Astrocyte (in vitro differentiated cells and primary cell): ENCODE measurements around the gene LSG1. TPM values are rescaled to one million over a fixed set of nuclear protein-coding genes. Genes with fewer than 3 reads are reported as not detected.

Source experiments
- DNase-seq: peaks from one replicate; pipeline ENCODE4 v3.0.0-alpha.2; 2010; ENCODE audit warnings: low read depth
- FAIRE-seq: peaks from 2 replicates; lab custom pipeline; 2011; peaks lifted over from hg19 to GRCh38; lab: Jason Lieb, UNC
- H2AFZ ChIP-seq: 2 replicates; pipeline ENCODE4 v1.6.0; 2012; ENCODE audit warnings: low read depth, low read length, inconsistent platforms
- H3K27ac ChIP-seq: 2 replicates; pipeline ENCODE4 v1.5.1; 2011; ENCODE audit warnings: low read depth, low read length, inconsistent platforms
- H3K27me3 ChIP-seq: 2 replicates; pipeline ENCODE4 v1.6.0; 2011; ENCODE audit warnings: low read length, inconsistent platforms; ENCODE audit not compliant: insufficient read depth
- H3K36me3 ChIP-seq: 2 replicates; pipeline ENCODE4 v1.5.1; 2011; ENCODE audit warnings: low read length, inconsistent platforms; ENCODE audit not compliant: insufficient read depth
- H3K4me1 ChIP-seq: 2 replicates; pipeline ENCODE4 v1.5.1; 2011; ENCODE audit warnings: low read length, inconsistent platforms; ENCODE audit not compliant: insufficient read depth
- H3K4me2 ChIP-seq: 2 replicates; pipeline ENCODE4 v1.6.0; 2012; ENCODE audit warnings: low read length, inconsistent platforms
- H3K4me3 ChIP-seq: 2 replicates; pipeline ENCODE4 v1.5.1; 2011; ENCODE audit warnings: low read depth, mild to moderate bottlenecking, low read length, inconsistent platforms; ENCODE audit not compliant: insufficient read depth
- H3K79me2 ChIP-seq: 2 replicates; pipeline ENCODE4 v1.6.0; 2012; ENCODE audit warnings: mild to moderate bottlenecking, low read length, inconsistent platforms; ENCODE audit not compliant: insufficient read depth
- H3K9ac ChIP-seq: 2 replicates; pipeline ENCODE4 v1.6.0; 2012; ENCODE audit warnings: mild to moderate bottlenecking, low read length, inconsistent platforms
- H3K9me3 ChIP-seq: 2 replicates; pipeline ENCODE4 v1.5.1; 2012; ENCODE audit warnings: low read depth, mild to moderate bottlenecking, low read length, inconsistent platforms; ENCODE audit not compliant: insufficient read depth
- H4K20me1 ChIP-seq: 2 replicates; pipeline ENCODE4 v1.6.0; 2012; ENCODE audit warnings: low read length, inconsistent platforms; ENCODE audit not compliant: insufficient read depth
- H3K27ac Mint-ChIP-seq: one replicate; pipeline ENCODE4 v1.8.0; 2021; ENCODE audit warnings: mild to moderate bottlenecking, mixed read lengths; ENCODE audit not compliant: unreplicated experiment
- H3K27me3 Mint-ChIP-seq: one replicate; pipeline ENCODE4 v1.8.0; 2021; ENCODE audit warnings: low read depth, mixed read lengths; ENCODE audit not compliant: unreplicated experiment
- H3K36me3 Mint-ChIP-seq: one replicate; pipeline ENCODE4 v1.8.0; 2021; ENCODE audit warnings: low read depth, mixed read lengths; ENCODE audit not compliant: unreplicated experiment
- H3K4me1 Mint-ChIP-seq: one replicate; pipeline ENCODE4 v1.8.0; 2021; ENCODE audit warnings: low read depth, mixed read lengths; ENCODE audit not compliant: unreplicated experiment
- H3K4me3 Mint-ChIP-seq: one replicate; pipeline ENCODE4 v1.8.0; 2021; ENCODE audit warnings: mild to moderate bottlenecking, moderate library complexity, mixed read lengths; ENCODE audit not compliant: unreplicated experiment
- H3K9me3 Mint-ChIP-seq: one replicate; pipeline ENCODE4 v1.8.0; 2021; ENCODE audit warnings: mild to moderate bottlenecking, mixed read lengths; ENCODE audit not compliant: unreplicated experiment
- EZH2 ChIP-seq: IDR thresholded peaks from 2 replicates; pipeline ENCODE4 v1.6.1; 2012; ENCODE audit warnings: mild to moderate bottlenecking, low read length, inconsistent platforms; ENCODE audit not compliant: insufficient read depth
- total RNA-seq: library from RNA; stranded (reverse); gene quantifications from 2 replicates; pipeline ENCODE4 v1.2.1, GENCODE V29; 2021
- TF ChIP-seq, protein P1 (sequence below): IDR thresholded peaks from 2 replicates; pipeline ENCODE4 v1.5.1; 2011; ENCODE audit warnings: low read depth, mild to moderate bottlenecking, inconsistent platforms, low read length, moderate library complexity; ENCODE audit not compliant: insufficient read depth

LSG1 gene
- total RNA-seq, 1 donor from 2014 or later: 38.4 TPM

DNA sequence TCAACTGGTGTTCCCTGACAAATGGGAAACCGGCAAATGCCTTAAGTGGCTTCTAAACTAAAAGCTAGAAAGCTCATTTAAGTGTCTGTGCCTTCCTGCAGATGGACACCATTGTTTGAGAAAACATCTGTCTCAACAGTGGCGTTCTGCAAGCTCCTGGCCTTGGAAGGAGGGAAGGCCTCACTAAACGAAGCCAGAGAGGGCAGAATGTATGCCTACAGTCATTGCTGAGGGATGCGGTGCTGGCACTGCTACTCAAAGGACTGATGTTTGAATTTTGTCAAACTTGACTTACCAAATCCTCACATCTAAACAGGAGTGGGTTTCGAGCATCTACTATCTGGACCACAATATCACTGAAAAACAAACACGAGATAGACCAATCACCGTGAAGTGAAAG, 12.2 kb downstream of the LSG1 start:
- no peaks in the 10 kb centered on the region for H3K9me3 Mint-ChIP-seq
- FAIRE-seq: no peak

GRCh38 chr3:194658477-194659242, 13.3 kb downstream of the LSG1 start:
- Mint-ChIP-seq H3K27me3 (no peaks in the 10 kb centered on the region), H3K36me3 (peaks cover 20% of the 10 kb centered on the region), H3K4me3 (no peak overlapping the region), H3K27ac (no peak overlapping the region), H3K4me1 (no peaks in the 10 kb centered on the region), H3K9me3 (no peaks in the 10 kb centered on the region)
- no peak for DNase-seq
- H3K9me3 ChIP-seq: no peaks in the 10 kb centered on the region
- H3K4me3 ChIP-seq: no peak overlapping the region
- TF ChIP-seq, protein P1, sequence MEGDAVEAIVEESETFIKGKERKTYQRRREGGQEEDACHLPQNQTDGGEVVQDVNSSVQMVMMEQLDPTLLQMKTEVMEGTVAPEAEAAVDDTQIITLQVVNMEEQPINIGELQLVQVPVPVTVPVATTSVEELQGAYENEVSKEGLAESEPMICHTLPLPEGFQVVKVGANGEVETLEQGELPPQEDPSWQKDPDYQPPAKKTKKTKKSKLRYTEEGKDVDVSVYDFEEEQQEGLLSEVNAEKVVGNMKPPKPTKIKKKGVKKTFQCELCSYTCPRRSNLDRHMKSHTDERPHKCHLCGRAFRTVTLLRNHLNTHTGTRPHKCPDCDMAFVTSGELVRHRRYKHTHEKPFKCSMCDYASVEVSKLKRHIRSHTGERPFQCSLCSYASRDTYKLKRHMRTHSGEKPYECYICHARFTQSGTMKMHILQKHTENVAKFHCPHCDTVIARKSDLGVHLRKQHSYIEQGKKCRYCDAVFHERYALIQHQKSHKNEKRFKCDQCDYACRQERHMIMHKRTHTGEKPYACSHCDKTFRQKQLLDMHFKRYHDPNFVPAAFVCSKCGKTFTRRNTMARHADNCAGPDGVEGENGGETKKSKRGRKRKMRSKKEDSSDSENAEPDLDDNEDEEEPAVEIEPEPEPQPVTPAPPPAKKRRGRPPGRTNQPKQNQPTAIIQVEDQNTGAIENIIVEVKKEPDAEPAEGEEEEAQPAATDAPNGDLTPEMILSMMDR: no peak
- no peak for TF ChIP-seq EZH2
- H2AFZ ChIP-seq: no peak overlapping the region
- no peak overlapping the region for H3K4me2 ChIP-seq
- no peak for FAIRE-seq
- H3K4me1 ChIP-seq: no peaks in the 10 kb centered on the region
- H3K9ac ChIP-seq: no peak overlapping the region
- H3K79me2 ChIP-seq: peaks cover 8% of the 10 kb centered on the region
- no peaks in the 10 kb centered on the region for H3K27me3 ChIP-seq
- no peak overlapping the region for H3K27ac ChIP-seq
- H4K20me1 ChIP-seq: no peaks in the 10 kb centered on the region
- peaks cover 40% of the 10 kb centered on the region for H3K36me3 ChIP-seq

More for the DNA sequence above, 12.2 kb downstream of the LSG1 start:
- Mint-ChIP-seq H3K27me3 (no peaks in the 10 kb centered on the region), H3K4me3 (no peak overlapping the region), H3K27ac (no peak overlapping the region), H3K4me1 (no peaks in the 10 kb centered on the region), H3K36me3 (peaks cover 10% of the 10 kb centered on the region)
- H3K4me1 ChIP-seq: no peaks in the 10 kb centered on the region
- peaks cover 8% of the 10 kb centered on the region for H3K79me2 ChIP-seq
- no peak overlapping the region for H3K27ac ChIP-seq
- peaks cover 33% of the 10 kb centered on the region for H3K36me3 ChIP-seq
- no peak overlapping the region for H3K4me2 ChIP-seq
- H3K27me3 ChIP-seq: no peaks in the 10 kb centered on the region
- no peak overlapping the region for H2AFZ ChIP-seq
- no peaks in the 10 kb centered on the region for H4K20me1 ChIP-seq
- TF ChIP-seq, protein P1: no peak
- TF ChIP-seq EZH2: no peak
- H3K9me3 ChIP-seq: no peaks in the 10 kb centered on the region
- H3K4me3 ChIP-seq: no peak overlapping the region
- H3K9ac ChIP-seq: no peak overlapping the region
- DNase-seq: no peak

GRCh38 chr3:194657439-194657838, 14.6 kb downstream of the LSG1 start:
- Histone ChIP-seq H3K4me1 (no peaks in the 10 kb centered on the region), H3K4me3 (no peak overlapping the region), H3K36me3 (peaks cover 45% of the 10 kb centered on the region), H3K4me2 (no peak overlapping the region), H3K9me3 (no peaks in the 10 kb centered on the region), H3K79me2 (peaks cover 4% of the 10 kb centered on the region), H3K27me3 (no peaks in the 10 kb centered on the region), H4K20me1 (no peaks in the 10 kb centered on the region), H3K9ac (no peak overlapping the region), H2AFZ (no peak overlapping the region), H3K27ac (no peak overlapping the region)
- no peak overlapping the region for H3K4me3 Mint-ChIP-seq
- H3K4me1 Mint-ChIP-seq: no peaks in the 10 kb centered on the region
- H3K27ac Mint-ChIP-seq: no peak overlapping the region
- H3K27me3 Mint-ChIP-seq: no peaks in the 10 kb centered on the region
- FAIRE-seq: no peak
- no peaks in the 10 kb centered on the region for H3K9me3 Mint-ChIP-seq
- H3K36me3 Mint-ChIP-seq: peaks cover 27% of the 10 kb centered on the region
- no peak for TF ChIP-seq EZH2
- TF ChIP-seq, protein P1: no peak
- no peak for DNase-seq
